ENCODE results near the gene SLC30A1. TPM values are rescaled to one million over a fixed set of nuclear protein-coding genes. Genes with fewer than 3 reads are reported as not detected.

The SLC30A1 gene
- total and polyA plus RNA-seq, 2 of the 8 experiments (the other 6 are each of a cell fraction or from before 2014, with no cell fraction given), result 4.5 to 14.0 TPM

DNA sequence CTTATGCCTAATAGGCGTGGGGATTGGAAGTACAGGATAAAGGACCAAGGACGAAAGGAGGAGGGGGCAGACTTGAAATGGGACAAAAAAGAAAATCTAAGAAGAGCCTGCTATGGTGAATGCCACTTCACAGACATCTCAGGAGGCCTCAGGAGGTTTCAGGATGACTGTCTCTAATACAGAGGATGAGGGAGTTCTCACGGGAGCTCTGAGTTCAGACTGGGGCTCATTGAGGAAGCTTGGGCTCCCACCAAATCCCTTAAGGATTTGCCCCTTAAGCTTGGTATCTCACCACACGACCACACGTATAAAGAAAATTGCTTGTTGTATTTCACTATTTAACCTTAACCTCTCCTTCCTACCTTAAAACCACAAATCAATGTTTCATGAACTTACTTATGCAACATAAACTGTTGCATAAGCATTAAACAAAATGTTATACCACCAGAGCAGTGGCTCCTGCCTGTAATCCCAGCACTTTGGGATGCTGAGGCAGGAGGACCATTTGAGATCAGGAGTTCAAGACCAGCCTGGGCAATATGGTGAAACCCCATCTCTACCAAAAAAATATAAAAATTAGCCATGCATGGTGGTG, 12.4 kb downstream of the SLC30A1 start:
- Histone ChIP-seq H3K4me1 (replicated peaks in 1 of 4; ENCODE audit: control insufficient read depth in 3 of 4, insufficient read depth in 4 of 4, low read length in 3 of 4) (no peaks in the 10 kb centered on the region), H2BK20ac (ENCODE audit: low read length) (no peak overlapping the region), H3K14ac (ENCODE audit: insufficient read length) (no peak overlapping the region), H4K8ac (ENCODE audit: extremely low read depth, insufficient read depth, low read length) (no peak overlapping the region), H3K79me2 (ENCODE audit: control insufficient read depth in 1 of 2, insufficient read depth in 2 of 2, low read length in 2 of 2) (no peaks in the 10 kb centered on the region; a peak in 1 of 4 replicates), H2BK5ac (ENCODE audit: low read depth, low read length) (no peak overlapping the region), H2BK120ac (replicated peaks; ENCODE audit: low read depth, low read length) (no peak overlapping the region), H4K20me1 (replicated peaks in 1 of 2; ENCODE audit: control insufficient read depth in 1 of 2, insufficient read depth in 2 of 2, low read length in 2 of 2) (no peaks in the 10 kb centered on the region), H3K36me3 (ENCODE audit: control insufficient read depth in 2 of 4, insufficient read depth in 4 of 4, low read length in 3 of 4) (no peaks in the 10 kb centered on the region), H2AK5ac (ENCODE audit: low read depth, low read length) (no peak overlapping the region), H3K23me2 (ENCODE audit: low read depth, low read length) (no peaks in the 10 kb centered on the region), H3K27ac (ENCODE audit: low read depth, low read length) (no peak overlapping the region), H3K9me3 (ENCODE audit: insufficient read depth in 2 of 2, low read depth in 1 of 2, low read length in 1 of 2) (no peaks in the 10 kb centered on the region), H3K56ac (replicated peaks; ENCODE audit: insufficient read length, low read depth, low read length) (no peak overlapping the region), H3K4me3 (ENCODE audit: extremely low read depth in 1 of 4, insufficient read depth in 2 of 4, low read depth in 3 of 4, low read length in 4 of 4) (no peak overlapping the region), H3K79me1 (ENCODE audit: low read depth, low read length) (no peaks in the 10 kb centered on the region), H2AFZ (ENCODE audit: low read length) (no peak overlapping the region), H3K4ac (replicated peaks; ENCODE audit: insufficient read length, low read depth, low read length) (no peak overlapping the region), H4K91ac (replicated peaks; ENCODE audit: insufficient read length, low read length) (no peak overlapping the region), H3K9ac (replicated peaks in 1 of 4; ENCODE audit: extremely low read depth in 1 of 4, low read depth in 3 of 4, low read length in 3 of 4) (no peak overlapping the region), H3K23ac (ENCODE audit: insufficient read length) (no peak overlapping the region), H2BK12ac (ENCODE audit: low read depth, low read length) (no peak overlapping the region), H4K5ac (ENCODE audit: insufficient read length, low read depth, low read length) (no peak overlapping the region), H3K4me2 (ENCODE audit: insufficient read depth in 1 of 2, low read depth in 2 of 2, low read length in 2 of 2) (no peak overlapping the region), H3K18ac (ENCODE audit: extremely low read depth, low read length) (no peak overlapping the region), H2BK15ac (ENCODE audit: low read length) (no peak overlapping the region), H3K27me3 (replicated peaks in 1 of 4; ENCODE audit: control insufficient read depth in 3 of 4, extremely low read depth in 1 of 4, insufficient read depth in 3 of 4, low read length in 3 of 4) (no peaks in the 10 kb centered on the region)
- TF ChIP-seq CHD2 (IDR thresholded peaks at IDR 0.05; ENCODE audit: low read length) (no peak), YY1 (IDR thresholded peaks at IDR 0.05; ENCODE audit: low read depth, low read length) (no peak), POU5F1 (IDR thresholded peaks at IDR 0.05; ENCODE audit: low read depth, low read length) (no peak), EGR1 (IDR thresholded peaks at IDR 0.05; ENCODE audit: borderline replicate concordance, low read depth, low read length) (no peak), SUZ12 (IDR thresholded peaks at IDR 0.05; ENCODE audit: low read length) (no peak), CEBPB (IDR thresholded peaks at IDR 0.05; ENCODE audit: low read depth, low read length) (no peak), NANOG (IDR thresholded peaks at IDR 0.05; ENCODE audit: insufficient read depth, low read depth, low read length, poor library complexity, severe bottlenecking) (no peak), KDM5A (IDR thresholded peaks at IDR 0.05; ENCODE audit: low read length) (no peak), ASH2L (IDR thresholded peaks at IDR 0.05; ENCODE audit: low read length) (no peak), TEAD4 (IDR thresholded peaks at IDR 0.05; ENCODE audit: low read depth, low read length) (no peak), HDAC6 (IDR thresholded peaks at IDR 0.05; ENCODE audit: low read depth, low read length) (no peak), GABPA (IDR thresholded peaks at IDR 0.05; ENCODE audit: borderline replicate concordance, insufficient read depth, low read length) (no peak), EZH2 (IDR thresholded peaks at IDR 0.05; ENCODE audit: low read depth, low read length, severe bottlenecking) (no peak), BCL11A (IDR thresholded peaks at IDR 0.05; ENCODE audit: low read depth in 2 of 2, low read length in 2 of 2) (no peak)
- POLR2A ChIA-PET (ENCODE audit: partially characterized antibody), result interaction anchor here (1.3 kb wide), 1 partner anchor 12 kb away, joined by 5 read pairs; the partner anchor contains the start of gene SLC30A1
- DNase-seq (ENCODE audit: low read depth in 1 of 2, low spot score in 2 of 2), result no peak
- CTCF ChIA-PET (ENCODE audit: partially characterized antibody), result interaction anchor here (0.9 to 1.0 kb wide), 3 partner anchors 23 to 87 kb away, joined by 3 read pairs; no protein-coding TSS in a partner anchor
- WGBS, 2 experiments (ENCODE audit: extremely low coverage in 1 of 2, insufficient coverage in 1 of 2, insufficient read length in 1 of 2, insufficient replicate concordance in 2 of 2, low coverage in 1 of 2, low lambda C conversion rate in 2 of 2, missing lambda C conversion rate in 1 of 2), result 99% methylated on average over 5 of the region's 5 CpGs; no CpG with 5 or more reads in 1 of the 2 experiments
- no peak for FAIRE-seq
